ENCODE measurements around the gene RPN2. TPM values are rescaled to one million over a fixed set of nuclear protein-coding genes. Genes with fewer than 3 reads are reported as not detected.

The RPN2 gene
- total and polyA plus RNA-seq, 4 donors, result 153 to 241 (median 177) TPM

GRCh38 chr20:37267667-37268313 is 88.7 kb downstream of the RPN2 start:
- Histone ChIP-seq H3K36me3 (ENCODE audit: control insufficient read depth in 4 of 4, insufficient read depth in 3 of 4, low read depth in 1 of 4, low read length in 3 of 4) (no peaks in the 10 kb centered on the region), H3K9me3 (ENCODE audit: control insufficient read depth in 4 of 4, low read length in 3 of 4) (no peaks in the 10 kb centered on the region), H3K4me3 (ENCODE audit: low read depth in 1 of 3, low read length in 3 of 3) (no peak overlapping the region), H3K27me3 (ENCODE audit: control insufficient read depth in 4 of 4, insufficient read depth in 4 of 4, low read length in 3 of 4) (no peaks in the 10 kb centered on the region), H3K9ac (ENCODE audit: low read depth in 1 of 2, low read length in 2 of 2) (no peak overlapping the region), H3K27ac (ENCODE audit: low read depth in 1 of 2, low read length in 2 of 2) (no peak overlapping the region), H3K4me1 (ENCODE audit: control insufficient read depth in 4 of 4, insufficient read depth in 4 of 4, low read length in 3 of 4) (peaks cover 0 to 1% (median 0%) of the 10 kb centered on the region in 4 donors)
- no peak for DNase-seq (ENCODE audit: low spot score)
- no peak for TF ChIP-seq MAX (IDR thresholded peaks at IDR 0.05)
- no peak for TF ChIP-seq CTCF (IDR thresholded peaks at IDR 0.05; ENCODE audit: low read depth, low read length, missing input control)
- TF ChIP-seq HNF4G (IDR thresholded peaks at IDR 0.05), result no peak
- no peak for TF ChIP-seq ZBTB33 (IDR thresholded peaks at IDR 0.05)
- TF ChIP-seq RXRA (IDR thresholded peaks at IDR 0.05), result no peak
- no peak for TF ChIP-seq NR2F2 (IDR thresholded peaks at IDR 0.05)
- TF ChIP-seq EGR1 (IDR thresholded peaks at IDR 0.05; ENCODE audit: low read depth in 2 of 2), result no peak
- TF ChIP-seq GABPA (IDR thresholded peaks at IDR 0.05 in 1 of 2, conservative IDR thresholded peaks at IDR 0.05 in 1 of 2), result no peak
- TF ChIP-seq REST (IDR thresholded peaks at IDR 0.05), result no peak
- TF ChIP-seq RAD21 (IDR thresholded peaks at IDR 0.05), result no peak
- no peak for TF ChIP-seq TAF1 (conservative IDR thresholded peaks at IDR 0.05)
- TF ChIP-seq FOXA1 (IDR thresholded peaks at IDR 0.05), result no peak
- 82% methylated on average over 15 of the region's 15 CpGs for WGBS

GRCh38 chr20:37270576-37271420 is 91.7 kb downstream of the RPN2 start:
- H3K9me3 ChIP-seq (ENCODE audit: control insufficient read depth in 4 of 4, low read length in 3 of 4), result no peaks in the 10 kb centered on the region
- peak overlapping the region in 1 of 2 donors; percentile 47 for H3K27ac ChIP-seq (ENCODE audit: low read depth in 1 of 2, low read length in 2 of 2)
- H3K27me3 ChIP-seq (ENCODE audit: control insufficient read depth in 4 of 4, insufficient read depth in 4 of 4, low read length in 3 of 4), result no peaks in the 10 kb centered on the region
- H3K36me3 ChIP-seq (ENCODE audit: control insufficient read depth in 4 of 4, insufficient read depth in 3 of 4, low read depth in 1 of 4, low read length in 3 of 4), result no peaks in the 10 kb centered on the region
- no peak overlapping the region for H3K9ac ChIP-seq (ENCODE audit: low read depth in 1 of 2, low read length in 2 of 2)
- 90% methylated on average over 12 of the region's 12 CpGs for WGBS
- H3K4me3 ChIP-seq (ENCODE audit: low read depth in 1 of 3, low read length in 3 of 3), result no peak overlapping the region
- no peak for DNase-seq (ENCODE audit: low spot score)
- H3K4me1 ChIP-seq (ENCODE audit: control insufficient read depth in 4 of 4, insufficient read depth in 4 of 4, low read length in 3 of 4), result peaks cover 0 to 5% (median 2%) of the 10 kb centered on the region in 4 donors
- TF ChIP-seq ATF3 (IDR thresholded peaks at IDR 0.05) (no peak), RAD21 (IDR thresholded peaks at IDR 0.05) (no peak), CTCF (IDR thresholded peaks at IDR 0.05; ENCODE audit: low read depth, low read length, missing input control) (no peak)

Data from liver (tissue), 9 donors.